NB4 (cell line): ENCODE results near the gene RXRA.

ENCODE experiments used
- DNase-seq: peaks from one replicate; pipeline ENCODE4 v3.0.0; 2010; ENCODE audit warnings: low read depth
- H3K4me3 ChIP-seq: one replicate; pipeline ENCODE4 v1.5.1; 2011; ENCODE audit warnings: mild to moderate bottlenecking, low read depth, low read length, moderate library complexity
- MYC ChIP-seq: IDR thresholded peaks from 2 replicates; pipeline ENCODE4 v1.6.1; 2011; ENCODE audit warnings: low read depth, low read length
- POLR2A ChIP-seq: IDR thresholded peaks from 2 replicates; pipeline ENCODE4 v1.6.1; 2011; ENCODE audit warnings: mild to moderate bottlenecking; ENCODE audit not compliant: insufficient read length; ENCODE audit errors: extremely low read depth
- TF ChIP-seq, protein P1 (sequence below): IDR thresholded peaks from one replicate; pipeline ENCODE4 v1.5.1; 2012; ENCODE audit warnings: low read depth, low read length
- TF ChIP-seq, protein P2 (sequence below): IDR thresholded peaks from 2 replicates; pipeline ENCODE4 v1.6.1; 2011; ENCODE audit warnings: low read depth, low read length

Gene RXRA

DNA sequence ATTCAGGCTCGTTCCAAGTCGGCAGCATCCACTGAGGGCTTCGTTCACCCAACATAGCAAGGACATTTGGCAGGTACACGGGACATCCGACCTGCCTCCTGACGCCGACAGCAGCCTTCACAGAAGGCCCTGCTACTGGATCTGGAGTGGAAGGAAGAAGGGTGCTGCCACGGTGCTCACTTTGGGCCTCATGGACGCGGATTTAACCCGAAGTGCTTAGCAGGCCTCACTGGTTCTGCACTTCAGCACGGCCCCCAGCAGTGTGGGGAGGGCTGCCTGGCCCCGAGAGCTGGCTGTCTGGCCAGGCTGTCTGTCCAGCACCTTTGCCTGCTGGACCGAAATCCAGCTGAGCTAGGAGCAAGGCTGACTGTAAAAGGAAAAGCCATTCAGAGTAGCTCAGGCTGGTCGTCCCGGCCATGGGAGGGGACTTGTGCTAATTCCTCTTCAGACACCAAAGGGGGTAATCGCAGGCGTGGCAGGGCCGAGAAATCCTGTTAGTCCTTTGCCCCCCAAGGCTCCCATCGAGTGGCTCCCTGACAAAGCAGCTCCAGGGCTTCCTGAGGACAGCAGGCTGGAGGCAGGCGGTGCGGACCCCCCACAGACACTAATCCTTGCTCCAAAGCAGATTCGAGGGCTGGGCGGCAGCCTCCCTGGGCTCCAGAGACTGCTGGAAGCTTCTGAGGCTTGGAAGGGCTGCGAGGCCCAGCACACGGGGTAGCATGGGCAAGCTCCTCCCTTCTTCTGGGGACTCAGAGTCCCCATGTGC is 11.1 kb upstream of the RXRA start:
- no peak for DNase-seq
- H3K4me3 ChIP-seq, result no peak overlapping the region
- TF ChIP-seq, protein P1, sequence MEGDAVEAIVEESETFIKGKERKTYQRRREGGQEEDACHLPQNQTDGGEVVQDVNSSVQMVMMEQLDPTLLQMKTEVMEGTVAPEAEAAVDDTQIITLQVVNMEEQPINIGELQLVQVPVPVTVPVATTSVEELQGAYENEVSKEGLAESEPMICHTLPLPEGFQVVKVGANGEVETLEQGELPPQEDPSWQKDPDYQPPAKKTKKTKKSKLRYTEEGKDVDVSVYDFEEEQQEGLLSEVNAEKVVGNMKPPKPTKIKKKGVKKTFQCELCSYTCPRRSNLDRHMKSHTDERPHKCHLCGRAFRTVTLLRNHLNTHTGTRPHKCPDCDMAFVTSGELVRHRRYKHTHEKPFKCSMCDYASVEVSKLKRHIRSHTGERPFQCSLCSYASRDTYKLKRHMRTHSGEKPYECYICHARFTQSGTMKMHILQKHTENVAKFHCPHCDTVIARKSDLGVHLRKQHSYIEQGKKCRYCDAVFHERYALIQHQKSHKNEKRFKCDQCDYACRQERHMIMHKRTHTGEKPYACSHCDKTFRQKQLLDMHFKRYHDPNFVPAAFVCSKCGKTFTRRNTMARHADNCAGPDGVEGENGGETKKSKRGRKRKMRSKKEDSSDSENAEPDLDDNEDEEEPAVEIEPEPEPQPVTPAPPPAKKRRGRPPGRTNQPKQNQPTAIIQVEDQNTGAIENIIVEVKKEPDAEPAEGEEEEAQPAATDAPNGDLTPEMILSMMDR, result no peak
- TF ChIP-seq MYC, result no peak
- TF ChIP-seq, protein P2, sequence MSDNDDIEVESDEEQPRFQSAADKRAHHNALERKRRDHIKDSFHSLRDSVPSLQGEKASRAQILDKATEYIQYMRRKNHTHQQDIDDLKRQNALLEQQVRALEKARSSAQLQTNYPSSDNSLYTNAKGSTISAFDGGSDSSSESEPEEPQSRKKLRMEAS, result no peak

DNA sequence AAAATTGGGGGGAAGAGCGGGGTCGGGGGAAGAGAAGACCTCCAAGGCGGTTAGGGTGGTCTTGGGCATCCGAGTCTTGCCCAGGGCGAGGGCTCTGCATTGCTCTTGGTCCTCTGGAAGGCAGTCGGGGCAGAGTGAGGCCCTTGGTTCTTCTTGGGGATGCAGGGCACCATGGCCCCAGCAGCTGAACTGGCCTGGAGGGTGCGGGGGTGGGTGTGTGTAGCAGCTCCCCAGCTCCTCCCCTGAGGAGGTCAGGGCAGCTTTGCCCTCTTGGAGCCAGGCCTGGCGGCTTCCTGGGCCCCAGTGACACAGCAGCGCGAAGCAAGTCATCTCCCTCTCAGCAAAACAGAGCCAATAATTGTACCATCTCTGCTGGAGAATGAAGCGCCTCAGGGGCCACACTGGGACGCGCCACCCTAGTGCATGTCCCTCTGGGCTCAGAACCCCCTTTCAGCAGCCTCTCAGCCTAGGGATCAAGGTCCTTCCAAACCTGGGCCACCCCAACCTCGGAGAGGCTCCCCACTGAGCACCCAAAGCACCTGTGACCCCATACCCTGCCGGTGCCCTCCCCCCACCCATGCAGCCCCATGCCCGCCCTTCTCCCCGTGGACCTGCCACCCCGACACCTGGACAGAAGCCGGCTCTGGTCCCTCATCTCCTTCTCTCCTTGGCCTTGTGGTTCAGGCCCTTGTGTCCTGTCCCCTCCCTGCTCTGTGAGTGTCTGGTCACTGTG is 10.4 kb upstream of the RXRA start:
- DNase-seq, result no peak
- TF ChIP-seq, protein P2, result no peak
- no peak for TF ChIP-seq POLR2A
- TF ChIP-seq MYC, result no peak
- TF ChIP-seq, protein P1, result no peak
- no peak overlapping the region for H3K4me3 ChIP-seq

DNA sequence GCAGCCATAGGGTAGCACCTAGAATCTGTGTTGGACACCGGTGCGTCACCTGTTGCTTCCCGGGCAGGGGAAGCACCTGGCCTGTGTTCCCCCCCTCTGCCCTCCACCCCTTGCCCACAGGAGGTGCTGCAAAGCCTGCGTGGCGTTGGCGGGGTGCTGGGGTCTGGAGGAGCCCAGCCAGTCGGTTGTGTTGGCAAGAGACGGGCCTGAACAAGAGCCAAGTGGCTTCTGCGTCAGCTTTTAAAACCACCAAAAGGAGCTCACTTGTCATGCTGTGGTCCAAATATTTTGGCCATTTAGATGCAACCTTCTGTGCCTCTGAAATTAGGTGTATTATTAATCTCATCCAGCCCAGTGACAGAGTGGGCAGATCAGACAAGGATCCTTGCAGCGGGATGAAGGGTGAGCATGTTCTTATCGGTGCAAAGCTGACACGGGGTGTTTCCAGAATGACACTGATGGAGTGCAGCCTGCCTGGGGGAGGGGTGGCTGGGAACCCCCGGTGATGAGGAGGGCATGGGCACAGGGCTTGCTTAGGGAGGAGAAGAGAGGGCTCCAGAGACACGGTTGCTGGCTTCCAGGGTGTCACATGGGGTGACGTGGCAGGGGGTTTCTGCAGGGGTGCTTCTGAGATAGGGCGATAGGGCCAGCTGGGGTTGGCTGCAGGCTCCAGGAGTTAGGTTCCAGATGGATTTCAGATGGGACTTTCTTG is 9.7 kb upstream of the RXRA start:
- TF ChIP-seq MYC (no peak), POLR2A (no peak)
- TF ChIP-seq, protein P1, result no peak
- TF ChIP-seq, protein P2, result no peak
- no peak for DNase-seq
- H3K4me3 ChIP-seq, result no peak overlapping the region

DNA sequence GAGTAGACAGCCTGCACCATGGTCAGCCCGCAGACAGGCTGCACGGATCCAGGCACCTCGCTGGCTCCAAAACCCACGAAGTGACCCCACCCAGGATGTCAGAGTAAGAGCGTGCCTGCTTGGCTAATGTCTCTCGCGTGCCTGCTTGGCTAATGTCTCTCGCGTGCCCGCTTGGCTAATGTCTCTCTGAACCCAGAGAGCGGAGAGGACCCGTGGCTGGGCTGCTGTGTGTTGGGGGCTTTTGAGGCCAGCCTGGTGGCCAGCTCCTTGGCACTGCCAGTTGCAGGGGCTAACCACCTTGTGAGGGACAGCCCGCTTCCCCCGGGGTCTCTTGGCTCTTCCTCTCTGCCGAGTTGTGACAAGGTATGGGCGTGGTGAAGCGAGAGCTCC is 8.9 kb upstream of the RXRA start:
- H3K4me3 ChIP-seq, result no peak overlapping the region
- TF ChIP-seq MYC (no peak), POLR2A (no peak)
- TF ChIP-seq, protein P2, result no peak
- TF ChIP-seq, protein P1, result no peak
- DNase-seq, result no peak

DNA sequence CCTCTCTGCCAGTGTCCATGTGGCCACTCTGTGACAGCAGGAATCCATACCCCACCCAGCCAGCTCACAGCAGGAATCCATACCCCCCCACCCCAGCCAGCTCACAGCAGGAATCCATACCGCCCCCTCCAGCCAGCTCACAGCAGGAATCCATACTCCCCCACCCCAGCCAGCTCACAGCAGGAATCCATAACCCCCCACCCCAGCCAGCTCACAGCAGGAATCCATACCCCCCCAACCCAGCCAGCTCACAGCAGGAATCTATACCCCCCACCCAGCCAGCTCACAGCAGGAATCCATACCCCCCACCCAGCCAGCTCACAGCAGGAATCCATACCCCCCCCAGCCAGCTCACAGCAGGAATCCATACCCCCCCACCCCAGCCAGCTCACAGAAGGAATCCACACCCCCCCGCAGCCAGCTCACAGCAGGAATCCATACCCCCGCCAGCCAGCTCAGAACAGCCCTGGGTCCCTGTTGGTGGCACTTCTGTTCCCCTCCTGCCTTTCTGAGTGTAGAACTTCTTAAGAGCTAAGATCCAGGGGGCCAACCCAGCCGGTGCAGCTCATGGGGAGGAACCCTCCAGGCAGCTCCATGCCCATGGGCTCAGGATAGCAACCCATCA is 8.4 kb upstream of the RXRA start:
- DNase-seq, result peak; percentile 53
- TF ChIP-seq MYC (no peak), POLR2A (no peak)
- TF ChIP-seq, protein P2, result no peak
- TF ChIP-seq, protein P1, result no peak
- H3K4me3 ChIP-seq, result no peak overlapping the region
